ENCODE data around the gene ZNF80. TPM values are rescaled to one million over a fixed set of nuclear protein-coding genes. Genes with fewer than 3 reads are reported as not detected.
"Not testable (repeated sequence)": the region's sequence is repeated elsewhere in the genome, so short reads cannot be mapped to it uniquely, and the experiment has no call there.

The ZNF80 gene
- not detected for polyA plus RNA-seq (ENCODE audit: insufficient read length in 12 of 12)
- long read RNA-seq, donor 1, result 0 reads
- long read RNA-seq, donor 2, result 0 reads
- long read RNA-seq, donor 3, result 0 reads
- long read RNA-seq, donor 4, result 0 reads
- long read RNA-seq, donor 5, result 0 reads
- long read RNA-seq, donor 6, result 0 reads
- long read RNA-seq, donor 7, result 0 reads
- long read RNA-seq, donor 8, result 0 reads
- long read RNA-seq, donor 9, result 0 reads
- long read RNA-seq, donor 10, result 0 reads
- long read RNA-seq, donor 11, result 0 reads

DNA sequence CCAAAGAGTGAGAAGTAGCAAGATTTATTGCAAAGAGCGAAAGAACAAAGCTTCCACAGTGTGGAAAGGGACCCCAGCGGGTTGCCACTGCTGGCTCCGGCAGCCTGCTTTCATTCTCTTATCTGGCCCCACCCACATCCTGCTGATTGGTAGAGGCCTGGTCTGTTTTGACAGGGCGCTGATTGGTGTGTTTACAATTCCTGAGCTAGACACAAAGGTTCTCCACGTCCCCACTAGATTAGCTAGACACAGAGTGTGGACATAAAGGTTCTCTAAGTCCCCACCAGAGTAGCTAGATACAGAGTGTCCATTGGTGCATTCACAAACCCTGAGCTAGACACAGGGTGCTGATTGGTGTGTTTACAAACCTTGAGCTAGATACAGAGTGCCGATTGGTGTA lies at the start of gene ZNF80:
Gene ZNF80 (minus strand): TSS at position 101 of the 400 bp plus-strand sequence. CDS start 504 bp downstream, outside the sequence.
- DNase-seq, result not testable (repeated sequence)

DNA sequence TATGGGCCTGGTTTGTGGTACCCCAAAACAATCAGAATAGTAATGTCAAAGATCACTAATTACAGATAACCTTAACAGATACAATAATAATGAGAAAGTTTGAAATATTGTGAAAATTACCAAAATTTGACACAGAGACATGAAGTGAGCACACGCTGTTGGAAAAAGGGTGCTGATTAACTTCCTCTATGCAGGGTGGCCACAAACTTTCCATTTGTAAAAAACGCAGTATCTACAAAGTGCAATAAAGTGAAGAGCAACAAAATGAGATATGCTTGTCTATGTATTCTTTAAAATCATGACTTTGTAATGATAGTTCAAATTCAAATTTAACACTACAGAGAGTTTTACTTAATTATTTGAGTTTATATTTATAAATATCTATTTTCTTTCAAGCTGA lies 48.9 kb upstream of the ZNF80 start:
- DNase-seq, result no peak

DNA sequence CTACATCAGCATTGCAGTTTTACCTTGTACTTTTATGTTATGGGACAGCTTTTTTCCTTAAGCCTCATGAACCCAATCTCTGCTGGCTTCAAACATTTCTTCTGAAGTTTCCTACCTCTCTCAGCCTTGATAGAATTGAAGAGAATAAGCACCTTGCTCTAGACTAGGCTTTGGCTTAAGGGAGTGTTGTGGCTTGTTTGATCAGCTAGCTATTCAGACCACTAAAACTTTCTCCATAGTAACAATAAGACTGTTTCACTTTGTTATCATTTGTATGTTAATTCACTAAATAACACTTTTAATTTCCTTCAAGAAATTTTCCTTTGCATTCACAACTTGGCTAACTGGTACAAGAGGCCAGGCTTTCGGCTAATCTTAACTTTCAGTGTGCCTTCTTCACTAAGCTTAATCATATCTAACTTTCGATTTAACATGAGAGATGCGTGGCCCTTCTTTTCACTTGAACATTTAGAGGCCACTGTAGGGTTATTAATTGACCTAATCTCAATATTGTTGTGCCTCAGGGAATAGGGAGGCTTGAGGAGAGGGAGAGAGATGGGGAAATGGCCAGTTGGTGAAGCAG lies 48.4 kb upstream of the ZNF80 start:
- DNase-seq, result no peak

DNA sequence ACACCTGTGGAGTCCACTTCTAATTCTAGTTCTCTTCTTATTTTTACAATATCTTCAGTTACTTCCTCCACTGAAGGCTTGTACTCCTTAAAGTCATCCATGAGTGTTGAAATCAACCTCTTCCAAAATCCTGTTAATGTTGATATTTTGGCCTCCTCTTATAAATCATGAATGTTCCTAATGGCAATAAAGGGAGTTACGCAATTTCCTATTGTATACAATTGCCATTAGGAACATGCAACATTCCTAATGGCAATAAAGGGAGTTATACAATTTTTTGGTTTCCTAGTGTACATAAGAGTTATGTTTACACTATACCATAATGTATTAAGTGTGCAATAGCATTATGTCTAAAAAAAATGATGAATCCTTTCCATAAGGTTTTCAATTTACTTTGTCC lies 47.3 kb upstream of the ZNF80 start:
- no peak for DNase-seq

DNA sequence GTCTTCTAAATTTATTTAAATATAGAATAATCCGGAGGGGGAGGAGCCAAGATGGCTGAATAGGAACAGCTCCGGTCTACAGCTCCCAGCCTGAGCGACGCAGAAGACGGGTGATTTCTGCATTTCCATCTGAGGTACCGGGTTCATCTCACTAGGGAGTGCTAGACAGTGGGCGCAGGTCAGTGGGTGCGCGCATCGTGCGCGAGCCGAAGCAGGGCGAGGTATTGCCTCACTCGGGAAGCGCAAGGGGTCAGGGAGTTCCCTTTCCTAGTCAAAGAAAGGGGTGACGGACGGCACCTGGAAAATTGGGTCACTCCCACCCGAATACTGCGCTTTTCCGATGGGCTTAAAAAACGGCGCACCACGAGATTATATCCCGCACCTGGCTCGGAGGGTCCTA lies 39.5 kb upstream of the ZNF80 start:
- not testable (repeated sequence) for DNase-seq

DNA sequence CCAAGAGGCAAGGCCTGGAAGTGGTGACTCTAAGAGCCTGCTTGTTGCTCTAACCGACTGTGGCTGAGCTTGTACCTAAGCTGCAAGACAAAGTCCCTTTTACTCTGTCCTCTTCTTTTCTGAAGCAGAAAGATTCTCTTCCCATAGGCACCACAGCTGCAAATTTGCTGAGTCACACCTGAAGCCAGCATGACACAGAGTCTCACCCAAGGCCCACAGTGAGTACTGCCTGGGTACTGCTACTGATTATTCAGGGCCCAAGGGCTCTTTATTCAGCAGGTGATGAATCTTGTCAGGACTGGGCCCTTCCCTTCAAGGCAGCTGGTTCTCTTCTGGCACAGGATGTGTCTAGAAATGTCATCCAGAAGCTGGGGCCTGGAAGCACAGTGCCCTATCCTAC lies 37.6 kb upstream of the ZNF80 start:
- no peak for DNase-seq

DNA sequence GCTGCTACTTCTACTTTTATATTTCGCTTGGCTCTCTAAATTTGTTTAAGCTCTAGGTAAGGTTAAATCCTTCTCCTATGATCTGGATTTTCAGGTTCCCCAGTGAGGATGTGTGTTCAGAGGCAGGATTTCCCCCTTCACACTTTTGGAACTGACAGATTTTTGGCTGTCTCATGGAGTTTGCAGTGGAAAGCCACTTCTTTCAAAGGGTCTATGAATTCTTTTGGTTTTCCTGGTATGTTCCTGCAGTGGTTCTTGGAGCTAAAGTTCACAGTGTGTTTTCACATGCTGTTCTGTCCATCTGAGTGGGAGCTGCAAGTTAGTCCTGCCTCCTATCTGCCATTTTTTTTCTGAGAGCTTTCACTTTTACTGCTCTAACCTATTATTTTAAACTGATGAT lies 34.9 kb upstream of the ZNF80 start:
- no peak for DNase-seq

DNA sequence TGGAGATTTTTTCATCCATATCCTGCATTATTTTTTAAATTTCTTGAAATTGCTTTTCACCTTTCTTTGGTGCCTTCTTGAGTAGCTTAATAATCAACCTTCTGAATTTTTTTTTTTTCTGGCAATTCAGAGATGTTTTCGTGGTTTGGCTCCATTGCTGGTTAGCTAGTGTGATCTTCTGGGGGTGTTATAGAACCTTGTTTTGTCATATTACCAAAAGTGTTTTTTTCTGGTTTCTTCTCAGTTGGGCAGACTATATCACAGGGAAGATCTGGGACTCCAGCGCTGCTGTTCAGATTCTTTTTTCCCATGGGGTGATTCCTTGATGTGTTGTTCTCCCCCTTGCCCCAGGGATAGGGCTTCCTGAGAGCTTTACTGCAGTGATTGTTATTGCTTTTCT lies 32.6 kb upstream of the ZNF80 start:
- no peak for DNase-seq

DNA sequence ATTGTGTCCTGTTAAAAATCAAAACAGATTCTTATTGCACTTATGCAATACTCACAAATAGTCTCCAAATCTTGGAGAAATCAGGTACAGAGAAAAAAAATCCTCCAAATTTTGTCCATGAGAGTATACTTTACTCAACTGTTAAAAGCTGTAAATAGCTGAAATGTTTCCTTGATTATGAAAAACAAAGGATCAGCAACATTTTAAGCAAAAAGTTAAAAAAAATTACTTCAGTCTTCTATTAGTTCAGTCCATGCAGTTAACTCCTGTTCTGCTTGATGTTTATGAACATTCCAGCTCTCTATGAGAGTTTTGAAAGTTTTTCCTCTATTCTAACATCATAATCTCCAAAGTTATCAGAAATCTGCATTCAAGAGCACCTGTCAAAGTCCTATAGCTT lies 22.8 kb upstream of the ZNF80 start:
- DNase-seq, result no peak

DNA sequence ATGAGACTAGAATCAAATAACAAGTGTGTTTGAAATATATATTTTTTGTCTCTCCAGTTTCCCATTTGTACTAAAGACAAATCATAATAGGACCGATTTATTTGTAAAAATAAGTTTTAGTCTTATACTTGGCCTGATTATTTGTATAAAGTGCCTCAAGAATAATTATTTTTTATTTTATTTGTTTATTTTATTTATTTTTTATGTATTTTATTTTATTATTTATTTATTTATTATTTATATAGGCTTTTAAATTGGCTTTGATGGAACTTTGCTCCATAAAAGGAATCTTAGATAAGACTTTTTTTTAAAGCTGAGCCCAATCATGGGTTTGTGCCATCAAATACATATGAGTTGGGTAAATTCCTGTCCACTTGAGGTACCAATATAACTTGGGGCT lies 22.2 kb upstream of the ZNF80 start:
- DNase-seq, result no peak

DNA sequence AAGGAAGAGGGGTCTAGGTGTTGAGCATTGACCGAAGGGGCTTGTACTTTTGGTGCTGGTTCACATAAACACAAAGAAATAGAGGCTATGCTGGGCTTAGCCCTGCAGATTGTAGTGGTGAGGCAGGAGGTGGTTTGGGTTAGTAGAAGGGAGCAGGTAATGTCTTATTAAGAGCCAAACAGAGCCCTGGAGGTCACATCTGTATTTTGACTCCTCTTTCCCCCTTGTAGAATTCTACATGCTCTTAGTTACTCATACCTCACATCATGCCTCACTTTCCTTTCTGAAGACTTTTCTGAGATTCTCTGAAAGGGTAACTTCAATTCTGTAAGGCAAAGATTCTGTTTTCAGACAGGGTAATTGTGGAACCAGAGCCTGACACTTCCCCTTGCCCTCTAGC lies 16.1 kb upstream of the ZNF80 start:
- no peak for DNase-seq

DNA sequence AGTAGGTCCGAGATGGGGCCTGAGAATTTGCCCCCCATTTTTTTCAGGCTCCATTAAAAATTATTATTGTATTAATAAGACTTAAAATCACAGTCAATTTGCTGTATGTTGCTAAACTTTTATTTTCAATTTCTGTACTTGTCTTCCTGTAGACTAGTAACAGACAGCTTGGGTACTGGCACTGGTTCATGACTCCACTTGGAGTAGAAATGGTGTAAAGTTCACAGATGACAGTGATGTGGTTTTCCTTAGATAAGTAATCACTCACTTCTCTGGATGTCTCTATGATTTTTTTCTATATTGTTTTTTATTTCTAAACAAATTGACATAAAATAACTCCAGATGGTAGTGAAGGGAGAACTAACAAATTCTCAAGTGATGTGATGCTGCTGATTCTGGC lies 15.6 kb upstream of the ZNF80 start:
- no peak for DNase-seq

DNA sequence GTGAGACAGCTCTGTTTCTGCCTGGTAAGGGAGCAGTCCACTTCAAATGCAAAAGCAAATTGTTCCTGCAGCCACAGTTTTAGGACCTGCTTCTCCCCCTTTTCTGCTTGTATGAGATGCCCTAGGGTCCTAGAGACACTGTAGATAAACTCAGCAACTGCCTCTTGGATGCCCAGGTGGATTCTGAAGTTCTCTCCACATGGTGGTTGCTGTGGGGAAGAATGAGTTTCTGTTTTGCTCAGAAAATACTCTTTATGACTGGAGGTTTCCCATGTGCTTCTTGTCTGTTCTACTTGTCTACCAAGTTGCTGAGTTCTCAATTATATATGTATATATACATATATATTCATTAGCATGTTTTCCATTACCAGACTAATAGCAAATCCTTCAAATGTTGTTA lies 5.6 kb upstream of the ZNF80 start:
- DNase-seq, result no peak

DNA sequence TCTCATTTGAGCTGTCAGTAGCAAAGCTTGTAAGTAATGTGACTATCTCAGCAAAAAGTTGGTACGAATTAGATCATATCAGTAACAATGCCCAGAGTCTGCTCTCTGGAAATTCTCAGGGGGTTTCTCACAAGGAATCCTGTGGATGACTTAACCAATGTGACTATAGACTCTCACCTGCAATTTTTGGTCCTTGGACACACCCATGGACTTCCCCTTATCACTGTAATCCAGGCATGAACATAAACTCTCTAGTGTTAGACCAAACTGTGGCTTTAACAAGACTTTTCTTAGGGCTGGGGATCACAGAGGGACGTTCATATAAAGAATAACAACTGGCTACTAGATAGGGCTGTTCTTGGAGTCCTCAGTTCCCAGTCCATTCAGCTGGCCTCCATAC lies 3.9 kb upstream of the ZNF80 start:
- no peak for DNase-seq

DNA sequence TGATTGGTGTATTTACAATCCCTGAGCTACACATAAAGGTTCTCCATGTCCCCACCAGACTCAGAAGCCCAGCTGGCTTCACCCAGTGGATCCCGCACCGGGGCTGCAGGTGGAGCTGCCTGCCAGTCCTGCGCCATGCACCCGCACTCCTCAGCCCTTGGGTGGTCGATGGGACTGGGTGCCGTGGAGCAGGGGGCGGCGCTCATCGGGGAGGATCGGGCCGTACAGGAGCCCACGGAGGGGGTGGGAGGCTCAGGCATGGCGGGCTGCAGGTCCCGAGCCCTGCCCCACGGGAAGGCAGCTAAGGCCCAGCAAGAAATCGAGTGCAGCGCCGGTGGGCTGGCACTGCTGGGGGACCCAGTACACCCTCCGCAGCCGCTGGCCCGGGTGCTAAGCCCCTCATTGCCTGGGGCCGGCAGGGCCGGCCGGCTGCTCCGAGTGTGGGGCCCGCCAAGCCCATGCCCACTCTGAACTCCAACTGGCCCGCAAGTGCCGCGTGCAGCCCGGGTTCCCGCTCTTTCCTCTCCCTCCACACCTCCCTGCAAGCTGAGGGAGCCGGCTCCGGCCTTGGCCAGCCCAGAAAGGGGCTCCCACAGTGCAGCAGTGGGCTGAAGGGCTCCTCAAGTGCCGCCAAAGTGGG lies 888 bp upstream of the ZNF80 start:
- not testable (repeated sequence) for DNase-seq

DNA sequence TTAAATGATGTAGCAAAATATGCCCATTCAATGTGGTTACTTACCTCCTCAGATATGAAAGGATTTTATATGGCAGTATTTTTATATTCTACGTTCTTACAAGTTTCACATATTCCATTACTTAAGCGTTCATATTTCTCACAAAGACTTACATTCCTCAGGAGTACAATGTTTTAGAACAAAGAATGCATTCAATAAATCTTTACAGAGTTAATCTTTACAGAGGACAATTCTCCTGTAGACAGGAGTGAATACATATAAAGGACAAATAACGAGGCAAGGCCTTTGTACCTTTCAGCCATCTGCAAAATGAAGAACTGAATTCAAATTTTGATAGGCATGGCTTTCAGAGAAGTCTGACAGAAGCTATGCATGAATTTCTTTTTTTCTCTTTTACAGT lies 1.9 kb downstream of the ZNF80 start:
- DNase-seq, result no peak

DNA sequence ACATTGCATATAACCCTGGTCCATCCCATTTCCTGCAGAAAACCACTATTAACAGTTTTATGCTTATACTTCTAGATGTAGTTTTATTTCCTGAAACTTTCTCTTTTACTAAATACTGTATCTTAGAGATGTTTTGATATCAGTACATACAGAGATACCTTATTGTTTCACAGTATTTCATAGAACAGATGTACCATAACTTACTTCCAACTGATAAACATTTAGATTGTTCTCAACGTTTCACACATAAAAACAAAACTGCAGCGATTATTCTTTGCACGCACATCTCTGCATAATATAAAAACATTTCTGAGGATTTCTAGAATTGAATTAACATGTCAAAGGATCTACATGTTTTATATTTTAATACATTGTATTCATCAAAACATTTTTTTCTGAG lies 2.6 kb downstream of the ZNF80 start:
- no peak for DNase-seq

DNA sequence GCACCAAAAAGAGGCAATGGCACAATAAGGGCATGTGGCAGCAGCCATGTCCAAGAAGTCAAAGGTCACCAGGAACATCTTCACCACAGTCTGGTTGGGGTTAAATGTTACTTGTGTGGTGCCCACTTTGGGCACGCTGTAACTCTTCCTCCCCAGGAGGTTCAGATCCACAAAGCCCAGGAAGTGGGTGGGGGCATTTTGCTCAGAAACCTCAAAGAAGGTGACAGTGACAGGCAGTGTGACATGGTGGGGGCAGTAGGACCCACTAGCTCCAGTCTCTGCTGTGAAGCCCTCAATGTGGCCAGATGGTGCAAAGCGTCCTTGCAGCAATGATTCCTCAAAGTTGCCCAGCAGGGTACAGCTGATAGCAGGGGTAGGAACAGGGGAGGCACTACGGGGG lies 5.8 kb downstream of the ZNF80 start:
- no peak for DNase-seq

DNA sequence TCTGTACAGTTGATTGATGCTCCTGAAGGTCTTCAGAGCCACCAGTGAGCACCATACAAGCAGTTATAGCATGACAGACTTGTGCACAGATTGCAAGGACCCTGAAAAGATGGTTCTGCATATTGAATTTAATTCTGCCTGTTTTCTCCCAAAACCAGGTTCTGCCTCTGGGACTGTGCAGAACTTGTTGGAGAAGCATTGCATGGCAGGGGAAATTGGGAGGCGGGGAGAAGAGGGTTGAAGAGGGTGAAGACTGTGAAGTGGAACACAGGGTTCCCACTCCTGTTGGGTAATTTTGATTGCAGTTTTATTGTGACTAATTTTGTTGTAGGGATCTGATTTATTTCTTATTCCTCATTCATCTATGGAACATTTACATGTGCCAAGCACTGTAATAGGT lies 10.3 kb downstream of the ZNF80 start:
- no peak for DNase-seq

DNA sequence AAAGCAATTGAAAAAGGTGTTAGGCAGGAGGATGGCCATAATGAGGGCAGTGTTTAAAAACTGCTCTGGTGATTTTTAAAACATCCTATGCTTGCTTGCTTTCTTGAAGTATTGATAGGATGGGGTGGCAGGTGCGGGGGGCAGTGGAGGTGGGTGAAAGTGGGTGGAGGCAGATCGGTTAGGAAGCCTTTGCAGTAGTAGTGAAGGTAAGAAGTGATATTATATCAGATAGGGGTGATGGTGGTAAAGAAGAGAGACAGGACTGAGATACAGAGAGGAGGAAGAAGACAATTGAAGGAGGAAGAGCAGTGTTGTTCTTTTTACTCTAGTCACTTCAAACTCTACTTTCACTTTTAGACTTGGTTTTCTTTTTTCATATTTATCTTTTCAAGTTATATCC lies 11.1 kb downstream of the ZNF80 start:
- no peak for DNase-seq

DNA sequence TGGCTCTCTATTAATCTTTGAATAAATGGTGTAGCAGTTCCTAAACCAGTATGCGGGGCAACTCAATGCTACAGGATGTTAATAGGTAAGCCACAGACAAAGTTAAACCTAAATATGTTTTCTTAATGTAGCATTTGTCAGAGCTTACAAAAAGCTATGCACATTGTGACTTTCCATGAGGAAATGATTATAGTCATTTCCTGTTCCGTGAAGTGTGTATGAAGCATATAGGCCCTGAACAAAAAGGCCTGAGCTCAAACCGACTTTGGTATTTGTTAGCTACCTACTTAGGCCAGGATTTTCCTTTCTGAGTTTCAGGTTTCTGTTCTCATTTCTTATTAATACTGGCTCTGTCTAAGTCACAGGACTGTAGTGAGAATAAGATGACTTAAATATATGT lies 14.2 kb downstream of the ZNF80 start:
- no peak for DNase-seq

DNA sequence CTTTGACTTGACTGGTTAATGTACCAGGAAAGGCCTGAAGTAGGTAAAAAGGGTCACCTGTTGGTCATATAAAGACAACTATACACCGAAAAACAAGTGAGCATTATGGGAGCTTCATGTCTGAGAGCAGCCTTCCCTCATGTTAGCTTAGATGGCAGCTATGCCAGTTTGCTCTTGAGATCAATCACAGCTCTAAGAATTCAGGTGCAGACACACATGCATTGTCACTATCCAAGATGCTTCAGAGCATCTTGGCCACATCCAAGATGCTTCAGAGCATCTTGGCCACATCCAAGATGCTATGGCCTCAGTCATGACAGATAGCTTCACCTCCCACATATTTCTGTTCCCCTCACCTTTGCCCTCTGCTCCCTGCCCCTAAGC lies 15.5 kb downstream of the ZNF80 start:
- no peak for DNase-seq

DNA sequence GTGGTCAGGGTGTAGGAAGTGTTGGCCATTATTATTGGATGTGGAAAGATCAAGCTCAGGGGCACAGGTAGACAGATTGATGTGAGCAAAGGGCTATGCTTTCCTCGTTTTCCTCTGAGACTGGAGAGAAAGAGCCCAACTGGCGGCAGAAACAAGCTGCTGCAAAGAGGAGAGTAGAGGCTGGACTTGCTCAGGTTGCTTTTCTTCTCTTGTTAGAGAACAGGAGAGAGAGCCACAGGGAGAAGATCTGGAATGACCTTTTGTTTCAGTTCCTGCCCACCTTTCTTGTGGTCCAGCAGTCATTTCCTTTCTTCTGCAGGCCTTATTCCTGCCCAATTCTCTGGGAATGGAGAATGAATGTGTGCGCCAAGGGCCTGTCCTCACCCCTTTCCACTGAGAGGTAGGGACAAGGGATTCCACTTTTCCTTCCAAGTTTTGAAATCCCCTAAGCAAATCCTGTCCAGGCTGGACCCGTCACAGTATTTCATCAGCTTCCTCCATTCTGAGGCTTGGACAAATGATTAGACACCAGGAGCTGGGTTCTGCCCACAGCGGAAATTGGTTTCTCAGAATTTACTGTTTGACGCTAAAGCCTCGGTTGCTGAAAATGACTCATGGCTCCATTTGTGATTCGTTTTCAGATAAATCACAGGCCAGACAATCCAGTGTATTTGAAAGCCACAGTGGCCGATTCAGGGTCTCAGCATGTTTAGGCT lies 16.1 kb downstream of the ZNF80 start:
- no peak for DNase-seq
